SW480 (cell line): ENCODE measurements around the gene AMZ1.
"Not testable (repeated sequence)": the region's sequence is repeated elsewhere in the genome, so short reads cannot be mapped to it uniquely, and the experiment has no call there.

Experiments
- DNase-seq: peaks from one replicate; pipeline ENCODE4 v3.0.0-alpha.2; 2016; ENCODE audit warnings: low spot score

Gene AMZ1

DNA sequence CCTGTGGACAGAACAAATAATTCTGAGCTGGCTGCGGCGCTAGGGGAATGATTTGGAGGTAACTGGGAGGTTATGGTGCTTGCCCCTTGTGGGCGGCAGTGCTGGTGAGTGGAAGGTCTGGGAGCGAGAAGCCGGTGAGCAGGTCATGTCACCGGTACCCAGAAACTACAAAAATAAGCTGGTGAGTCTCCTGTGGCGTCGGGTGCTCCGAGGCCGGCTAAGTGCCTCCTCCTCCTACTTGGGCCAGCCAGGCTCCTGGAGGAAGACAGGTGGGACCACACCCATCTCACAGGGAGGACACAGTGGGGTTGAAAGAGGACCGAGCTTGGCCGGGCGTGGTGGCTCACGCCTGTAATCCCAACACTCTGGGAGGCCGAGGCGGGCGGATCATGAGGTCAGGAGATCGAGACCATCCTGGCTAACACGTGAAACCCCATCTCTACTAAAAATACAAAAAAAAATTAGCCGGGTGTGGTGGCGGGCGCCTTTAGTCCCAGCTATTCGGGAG lies 4.0 kb downstream of the AMZ1 start:
- DNase-seq = not testable (repeated sequence)

DNA sequence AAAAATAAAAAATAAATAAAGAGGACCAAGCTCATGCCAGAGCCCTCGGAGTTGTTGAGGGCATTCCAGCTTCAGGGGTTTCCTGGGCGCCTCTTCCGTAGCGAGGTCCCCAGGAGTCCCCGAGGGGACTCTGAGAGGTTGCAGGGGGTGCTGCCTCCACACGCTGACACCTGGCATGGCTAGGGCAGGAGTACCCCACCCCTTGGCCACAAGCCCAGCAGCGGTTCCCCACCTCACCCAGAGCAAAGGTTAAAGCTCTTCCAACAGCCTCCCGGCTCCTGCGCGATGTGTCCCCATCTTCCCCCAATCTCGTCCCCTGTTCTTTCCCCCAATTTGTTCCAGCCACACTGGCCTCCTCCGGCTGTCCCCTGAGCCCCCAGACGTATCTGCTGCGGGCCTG lies 4.5 kb downstream of the AMZ1 start:
- DNase-seq = no peak

DNA sequence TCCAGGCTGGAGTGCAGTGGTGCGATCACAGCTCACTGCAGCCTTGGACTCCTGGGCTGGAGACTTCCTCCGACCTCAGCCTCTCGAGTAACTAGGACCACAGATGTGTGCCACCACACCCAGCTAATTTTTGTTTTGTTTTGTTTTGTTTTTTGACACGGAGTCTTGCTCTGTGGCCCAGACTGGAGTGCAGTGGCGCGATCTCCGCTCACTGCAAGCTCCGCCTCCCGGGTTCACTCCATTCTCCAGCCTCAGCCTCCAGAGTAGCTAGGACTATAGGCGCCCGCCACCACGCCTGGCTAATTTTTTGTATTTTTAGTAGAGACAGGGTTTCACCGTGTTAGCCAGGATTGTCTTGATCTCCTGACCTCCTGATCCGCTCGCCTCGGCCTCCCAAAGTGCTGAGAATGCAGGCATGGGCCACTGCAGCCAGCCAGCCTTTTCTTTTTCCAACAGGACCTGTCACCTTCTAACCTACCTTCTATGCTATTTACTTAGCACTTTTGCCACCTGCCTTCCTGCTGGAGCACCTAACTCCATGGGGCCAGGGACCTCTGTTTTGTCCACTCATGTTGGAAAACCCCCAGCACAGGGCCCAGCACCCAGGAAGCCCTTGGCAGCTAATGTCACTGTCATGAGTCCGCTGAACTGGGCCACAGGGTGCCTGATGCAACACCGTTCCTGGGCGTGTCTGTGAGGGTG lies 5.6 kb downstream of the AMZ1 start:
- DNase-seq = peak; percentile 40

DNA sequence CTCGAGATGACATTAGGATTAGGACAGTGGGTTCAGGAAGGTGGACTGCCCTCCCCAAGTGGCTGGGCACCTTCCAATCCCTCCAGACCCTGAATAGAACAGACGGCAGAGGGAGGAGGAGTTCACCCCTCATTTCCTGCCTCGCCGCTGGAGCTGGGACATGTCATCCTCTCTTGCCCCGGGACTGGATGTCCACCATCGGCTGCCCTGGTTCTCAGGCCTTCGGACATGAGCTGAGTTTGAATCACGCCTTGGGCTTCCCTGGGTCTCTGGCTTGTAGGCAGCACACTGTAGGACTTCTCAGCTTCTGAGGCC lies 6.1 kb downstream of the AMZ1 start:
- DNase-seq = not testable (repeated sequence)

DNA sequence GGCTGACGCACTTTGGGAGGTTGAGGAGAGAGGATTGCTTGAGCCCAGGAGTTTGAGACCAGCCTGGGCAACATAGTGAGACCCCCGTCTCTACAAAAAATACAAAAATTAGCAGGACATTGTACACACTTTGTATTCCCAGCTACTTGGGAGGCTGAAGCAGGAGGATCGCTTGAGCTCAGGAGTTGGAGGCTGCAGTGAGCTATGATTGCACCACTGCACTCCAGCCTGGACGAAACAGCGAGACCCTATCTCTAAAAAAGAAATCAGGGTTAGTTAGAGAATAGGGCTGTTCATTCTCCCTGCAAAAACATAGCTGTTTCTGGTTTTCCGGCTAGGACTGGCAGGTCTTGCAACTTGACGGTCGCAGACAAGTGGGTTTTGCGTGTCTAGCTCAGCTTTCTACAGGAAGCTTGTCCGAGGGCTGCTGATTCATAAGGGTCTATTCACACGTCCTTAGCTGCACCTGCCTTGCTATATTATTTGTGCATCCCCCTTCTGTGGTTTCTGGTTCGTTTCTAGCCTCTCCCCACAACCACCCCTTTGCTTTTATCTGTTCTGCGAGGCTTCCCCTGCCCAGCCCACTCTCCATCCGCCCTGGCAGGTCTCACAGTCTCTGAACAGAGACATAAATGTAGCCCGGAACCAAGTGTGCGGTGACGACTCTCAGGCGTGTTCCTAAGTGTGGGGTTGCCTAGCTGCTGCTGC lies 10.7 kb downstream of the AMZ1 start:
- DNase-seq = peak; percentile 85

DNA sequence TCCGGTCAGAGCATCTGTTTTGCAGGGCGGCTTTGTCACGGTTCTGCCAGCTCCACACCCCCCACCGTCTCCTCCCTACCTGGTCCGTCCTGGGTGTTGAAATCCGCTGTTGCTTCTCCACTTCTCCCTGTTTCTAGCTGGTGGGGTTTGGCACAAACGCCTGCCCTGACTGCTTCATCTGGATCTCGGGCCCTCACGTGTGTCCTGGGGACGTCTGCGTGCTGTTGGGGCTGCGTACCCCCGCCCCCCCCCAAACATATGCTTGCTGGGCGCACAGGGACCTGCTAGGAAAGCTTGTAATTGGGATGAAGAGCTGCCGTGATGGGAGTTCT lies 11.3 kb downstream of the AMZ1 start:
- DNase-seq = no peak

DNA sequence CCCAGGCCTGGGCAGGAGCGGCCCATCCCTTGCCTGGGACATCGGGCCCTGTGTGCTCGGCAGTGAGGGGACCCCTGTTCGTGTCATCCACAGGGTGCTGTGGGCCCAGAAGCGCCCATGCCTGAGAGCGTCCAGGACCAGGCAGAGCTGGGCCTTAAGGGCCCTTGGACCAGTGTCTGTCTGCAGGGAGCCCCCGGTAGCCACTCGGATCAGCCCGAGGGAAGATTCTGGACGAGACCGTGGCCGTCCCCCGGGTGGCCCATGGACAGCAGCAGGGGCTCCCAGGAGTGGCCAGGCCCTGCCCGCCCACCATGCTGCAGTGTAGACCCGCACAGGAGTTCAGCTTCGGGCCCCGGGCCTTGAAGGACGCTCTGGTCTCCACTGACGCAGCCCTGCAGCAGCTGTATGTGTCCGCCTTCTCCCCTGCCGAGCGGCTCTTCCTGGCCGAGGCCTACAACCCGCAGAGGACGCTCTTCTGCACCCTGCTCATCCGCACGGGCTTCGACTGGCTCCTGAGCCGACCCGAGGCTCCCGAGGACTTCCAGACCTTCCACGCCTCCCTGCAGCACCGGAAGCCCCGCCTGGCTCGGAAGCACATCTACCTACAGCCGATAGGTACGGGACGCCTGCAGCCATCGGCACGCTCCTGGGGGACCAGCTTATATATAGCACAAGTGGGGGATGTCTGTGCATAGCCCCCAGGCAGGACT lies 12.3 kb downstream of the AMZ1 start:
- no peak for DNase-seq

DNA sequence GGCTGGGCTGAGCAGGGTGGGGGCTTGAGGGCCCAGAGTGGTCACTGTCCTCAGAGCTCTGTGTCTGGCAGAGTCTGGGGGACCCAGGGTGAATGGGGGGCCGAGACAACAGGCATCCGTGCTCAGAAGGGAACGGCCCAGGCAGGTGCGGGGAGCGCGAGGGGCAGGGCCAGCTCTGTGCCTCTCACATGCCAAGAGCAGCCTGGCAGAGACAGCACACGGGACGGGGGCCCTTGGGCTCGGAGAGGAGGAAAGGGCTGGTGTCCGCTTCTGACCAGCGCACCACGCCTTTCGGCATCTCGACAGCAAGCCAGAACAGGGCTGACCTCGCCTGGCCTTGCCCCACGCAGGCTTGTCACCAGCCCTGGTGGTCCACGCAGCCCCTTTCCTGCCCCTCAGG lies 13.4 kb downstream of the AMZ1 start:
- no peak for DNase-seq

DNA sequence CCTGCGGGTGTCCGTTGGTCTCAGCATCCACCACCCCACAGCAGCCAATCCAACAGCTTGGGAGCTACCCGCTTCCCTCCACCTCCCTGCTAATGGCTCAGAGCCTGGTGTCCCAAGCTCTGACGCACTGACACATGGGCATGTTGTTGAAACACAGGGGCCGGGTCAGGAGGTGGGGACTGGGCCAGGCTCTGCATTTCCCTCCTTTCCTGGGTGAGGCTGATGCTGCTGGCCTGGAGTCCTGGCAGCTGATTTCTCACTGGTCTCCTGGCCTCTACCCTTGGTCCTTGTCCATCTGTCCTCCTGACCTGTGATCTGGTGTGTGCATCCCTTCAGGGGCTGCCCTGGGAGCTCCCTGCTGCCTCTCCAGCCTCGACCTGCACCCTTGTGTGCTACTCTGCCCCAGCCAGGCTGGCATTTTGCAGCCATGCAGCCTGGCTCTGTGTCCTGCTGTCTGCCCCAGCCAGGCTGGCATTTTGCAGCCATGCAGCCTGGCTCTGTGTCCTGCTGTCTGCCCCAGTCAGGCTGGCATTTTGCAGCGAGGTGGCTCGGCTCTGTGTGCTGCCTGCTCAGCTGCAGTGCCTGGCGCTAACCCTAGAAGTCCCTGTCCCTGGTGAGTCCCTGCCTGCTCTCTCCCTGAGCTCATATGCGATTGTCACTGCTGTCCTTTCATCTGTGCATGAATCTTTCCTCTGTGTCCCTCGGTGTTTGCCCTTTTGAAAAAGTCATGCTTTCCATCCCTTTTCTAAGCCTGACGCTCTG lies 14.0 kb downstream of the AMZ1 start:
- no peak for DNase-seq

DNA sequence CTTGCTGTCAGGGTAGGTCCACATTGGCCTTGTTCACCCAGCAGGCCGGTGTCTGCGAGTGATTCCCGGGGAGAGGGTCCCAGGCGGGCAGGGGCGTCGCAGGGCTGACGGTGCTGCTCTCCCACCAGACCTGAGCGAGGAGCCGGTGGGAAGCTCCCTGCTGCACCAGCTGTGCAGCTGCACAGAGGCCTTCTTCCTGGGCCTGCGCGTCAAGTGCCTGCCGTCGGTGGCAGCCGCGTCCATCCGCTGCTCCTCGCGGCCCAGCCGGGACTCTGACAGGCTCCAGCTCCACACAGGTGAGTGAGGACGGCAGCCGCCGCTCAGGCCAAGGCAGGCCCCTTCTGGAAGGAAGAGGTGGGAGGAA lies 14.6 kb downstream of the AMZ1 start:
- no peak for DNase-seq

DNA sequence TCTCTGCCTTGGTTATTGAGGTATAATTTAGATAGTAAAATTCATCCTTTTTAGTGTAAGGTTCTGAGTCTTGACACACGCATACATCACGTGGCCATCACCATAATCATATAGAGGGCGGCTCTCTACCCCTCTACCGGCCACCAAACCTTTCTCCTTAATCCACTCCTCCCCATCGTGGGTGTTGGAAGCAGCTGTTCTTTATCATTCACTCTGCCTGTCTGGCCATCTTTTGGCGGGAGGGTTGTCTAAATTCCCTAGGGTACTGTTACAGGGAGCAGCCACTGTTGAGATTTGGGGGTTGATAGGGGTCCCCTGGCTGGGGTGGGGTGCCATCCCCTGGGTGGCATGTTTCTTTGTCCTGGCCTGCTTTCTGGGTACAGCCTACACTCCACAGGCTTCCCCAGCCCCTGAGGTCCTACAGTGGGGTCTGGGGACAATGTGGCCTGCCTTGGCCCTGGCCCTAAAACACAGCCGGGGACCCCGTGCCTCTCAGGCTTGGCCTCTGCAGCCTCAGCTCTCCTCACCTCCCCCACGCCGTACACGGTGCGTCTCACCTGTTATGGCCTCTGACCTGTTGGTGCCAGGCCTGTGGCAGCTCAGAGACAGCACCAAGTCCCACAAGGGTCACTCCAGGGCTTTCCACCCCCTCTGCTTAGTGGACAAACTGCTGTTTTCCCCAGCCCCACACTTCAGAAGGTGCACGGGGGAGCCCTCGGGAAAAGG lies 17.5 kb downstream of the AMZ1 start:
- DNase-seq = no peak

DNA sequence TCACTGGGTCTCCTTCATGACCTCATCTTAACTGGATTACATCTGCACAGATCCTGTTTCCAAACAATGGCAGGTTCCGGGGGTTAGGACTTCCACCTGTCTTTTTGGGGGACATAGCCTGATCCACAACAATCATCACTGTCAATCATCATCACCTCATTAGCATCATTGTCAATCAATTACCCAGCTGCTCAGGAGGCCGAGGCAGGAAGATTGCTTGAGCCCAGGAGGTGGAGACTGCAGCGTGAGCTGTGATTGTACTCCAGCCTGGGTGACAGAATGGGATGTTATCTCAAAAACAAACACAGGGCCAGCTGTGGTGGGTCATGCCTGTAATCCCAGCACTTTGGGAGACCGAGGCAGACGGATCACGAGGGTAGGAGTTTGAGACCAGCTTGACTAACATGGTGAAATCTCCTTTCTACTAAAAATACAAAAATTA lies 18.7 kb downstream of the AMZ1 start:
- DNase-seq = no peak

DNA sequence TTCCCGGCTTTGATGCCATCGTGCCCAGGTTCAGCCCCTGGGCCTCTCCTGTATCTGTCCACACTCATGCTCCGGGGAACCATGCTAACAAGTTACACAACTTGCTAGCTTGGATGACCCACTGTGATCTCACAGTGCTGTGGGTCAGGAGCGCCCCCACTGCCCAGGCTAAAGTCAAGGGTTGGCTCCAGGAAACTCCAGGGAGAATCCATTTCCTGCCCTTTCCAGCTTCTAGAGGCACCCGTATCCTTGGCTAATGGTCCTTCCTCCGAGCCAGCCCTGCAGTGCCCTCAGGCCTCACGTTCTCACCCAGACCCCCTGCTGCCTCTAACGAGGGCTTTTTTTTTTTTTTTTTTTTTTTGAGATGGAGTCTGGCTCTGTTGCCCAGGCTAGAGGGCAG lies 19.5 kb downstream of the AMZ1 start:
- no peak for DNase-seq

DNA sequence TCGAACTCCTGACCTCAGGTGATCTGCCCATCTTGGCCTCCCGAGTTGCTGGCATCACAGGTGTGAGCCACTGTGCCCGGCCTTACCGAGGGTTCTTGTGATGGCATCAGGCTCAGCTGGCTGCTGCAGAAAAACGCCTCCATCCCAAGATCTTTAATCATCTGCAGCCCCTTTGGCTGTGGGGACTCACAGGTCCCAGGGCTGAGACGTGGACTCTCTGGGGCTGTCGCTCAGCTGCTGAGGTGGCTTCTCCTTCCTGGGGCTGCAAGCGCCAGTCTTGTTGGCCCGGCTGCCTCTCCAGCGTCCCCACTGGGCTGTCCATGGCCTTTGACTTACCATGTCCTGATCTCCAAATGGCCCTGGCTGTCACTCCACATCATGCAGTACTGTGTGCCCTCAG lies 20.0 kb downstream of the AMZ1 start:
- no peak for DNase-seq

DNA sequence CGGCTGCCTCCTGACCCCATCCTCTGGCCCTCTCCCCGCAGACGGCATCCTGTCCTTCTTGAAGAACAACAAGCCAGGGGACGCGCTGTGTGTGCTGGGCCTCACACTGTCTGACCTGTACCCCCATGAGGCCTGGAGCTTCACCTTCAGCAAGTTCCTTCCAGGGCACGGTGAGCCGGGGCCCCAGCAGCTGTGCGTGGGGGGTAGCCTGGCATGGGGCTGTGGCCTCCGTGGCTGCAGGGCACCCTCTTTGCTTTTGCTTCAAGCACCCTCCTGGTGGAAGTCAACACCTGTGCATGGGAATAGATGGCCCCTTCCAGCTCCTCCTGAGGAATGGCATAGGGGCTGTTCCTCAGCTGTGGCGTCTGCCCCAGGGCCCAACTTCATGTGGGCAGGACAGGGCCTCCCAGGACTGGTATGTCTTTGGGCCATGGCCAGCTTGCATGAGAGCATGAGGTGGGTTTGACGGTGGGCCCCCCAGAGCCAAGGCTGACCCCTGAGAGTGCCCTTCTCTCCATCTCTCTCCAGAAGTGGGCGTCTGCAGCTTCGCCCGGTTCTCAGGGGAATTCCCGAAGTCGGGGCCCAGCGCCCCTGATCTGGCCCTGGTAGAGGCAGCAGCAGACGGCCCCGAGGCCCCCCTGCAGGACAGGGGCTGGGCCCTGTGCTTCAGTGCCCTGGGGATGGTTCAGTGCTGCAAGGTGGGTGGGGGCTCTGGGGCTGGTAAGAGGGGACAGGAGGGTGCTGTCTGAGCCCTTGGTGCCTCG lies 20.7 kb downstream of the AMZ1 start:
- no peak for DNase-seq

DNA sequence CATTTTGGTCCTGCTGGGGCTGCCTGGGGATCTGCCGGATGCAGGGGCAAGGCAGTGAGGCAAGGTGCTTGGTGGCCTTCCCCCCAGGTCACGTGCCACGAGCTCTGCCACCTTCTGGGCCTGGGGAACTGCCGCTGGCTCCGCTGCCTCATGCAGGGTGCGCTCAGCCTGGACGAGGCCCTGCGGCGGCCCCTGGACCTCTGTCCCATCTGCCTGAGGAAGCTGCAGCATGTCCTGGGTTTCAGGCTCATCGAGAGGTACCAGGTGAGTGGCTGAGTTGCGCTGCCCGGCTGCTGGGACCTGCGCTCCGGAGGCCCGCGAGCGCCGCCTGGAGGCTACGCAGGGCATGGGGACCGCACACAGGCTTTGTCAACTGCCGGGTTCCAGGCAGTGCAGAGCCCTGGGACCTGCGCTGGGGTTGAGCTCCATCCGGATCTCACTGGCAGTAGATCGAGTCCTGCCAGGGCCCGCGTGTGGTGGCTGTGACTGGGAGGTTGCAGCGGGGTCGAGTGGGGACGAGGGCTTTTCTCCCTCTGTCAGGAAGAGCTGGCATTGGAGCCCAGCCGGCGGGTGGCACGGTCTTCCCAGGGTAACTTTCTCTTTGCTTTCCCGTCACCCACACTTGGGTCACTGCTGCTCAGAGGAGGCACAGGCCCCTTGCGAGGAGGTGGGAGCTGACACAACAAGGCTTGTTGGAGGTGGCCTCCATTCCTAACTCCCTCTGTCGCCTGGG lies 21.7 kb downstream of the AMZ1 start:
- peak; percentile 64 for DNase-seq

DNA sequence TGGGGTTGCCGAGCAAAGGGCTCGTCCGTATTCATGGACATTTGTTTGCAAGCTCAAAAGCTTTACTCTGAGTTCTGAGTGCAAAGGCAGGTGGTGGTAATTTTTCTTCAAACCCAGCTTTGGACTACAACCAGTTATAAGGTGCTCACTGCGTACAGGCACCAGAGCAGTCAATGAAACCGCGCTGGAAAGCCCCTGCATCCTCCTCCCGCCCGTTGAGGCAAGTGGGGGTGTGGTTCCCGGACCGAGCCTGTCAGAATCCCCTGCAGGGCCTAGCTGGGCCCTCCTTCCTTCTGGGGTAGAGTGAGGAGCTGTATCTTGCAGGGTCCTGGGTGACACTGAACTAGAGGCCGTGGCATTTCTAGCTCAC lies 22.3 kb downstream of the AMZ1 start:
- no peak for DNase-seq

DNA sequence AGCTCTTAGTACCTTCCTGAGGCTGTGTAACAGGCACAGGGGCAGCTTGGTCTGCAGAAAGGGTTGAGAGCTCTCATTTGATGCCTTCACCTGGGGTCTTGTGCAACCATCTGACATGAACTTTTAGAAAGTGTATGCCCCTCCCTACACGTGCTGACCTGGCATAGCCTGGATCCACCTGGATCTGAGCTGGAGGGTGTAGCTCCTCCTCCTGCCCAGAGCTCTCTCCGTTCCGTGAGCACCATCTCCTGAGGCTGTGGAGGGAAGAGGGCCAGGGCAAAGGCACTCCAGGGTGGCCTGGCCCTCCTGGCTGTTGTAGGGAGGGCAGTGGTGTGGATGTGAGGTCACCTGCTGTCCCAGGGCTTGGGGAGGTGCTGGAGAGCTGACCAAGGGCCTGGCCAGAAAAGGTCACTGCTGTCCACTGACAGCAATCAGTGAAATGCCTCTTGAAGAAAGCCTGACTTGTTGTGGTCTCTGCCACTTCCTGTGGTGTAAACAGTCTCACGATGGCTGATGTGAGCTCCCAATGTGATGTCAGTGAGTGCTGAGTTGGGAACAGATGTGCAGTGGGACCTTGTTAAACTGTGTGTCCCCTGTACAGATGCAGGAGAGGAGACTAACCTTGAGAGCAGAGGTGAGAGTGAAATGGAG lies 23.0 kb downstream of the AMZ1 start:
- no peak for DNase-seq

DNA sequence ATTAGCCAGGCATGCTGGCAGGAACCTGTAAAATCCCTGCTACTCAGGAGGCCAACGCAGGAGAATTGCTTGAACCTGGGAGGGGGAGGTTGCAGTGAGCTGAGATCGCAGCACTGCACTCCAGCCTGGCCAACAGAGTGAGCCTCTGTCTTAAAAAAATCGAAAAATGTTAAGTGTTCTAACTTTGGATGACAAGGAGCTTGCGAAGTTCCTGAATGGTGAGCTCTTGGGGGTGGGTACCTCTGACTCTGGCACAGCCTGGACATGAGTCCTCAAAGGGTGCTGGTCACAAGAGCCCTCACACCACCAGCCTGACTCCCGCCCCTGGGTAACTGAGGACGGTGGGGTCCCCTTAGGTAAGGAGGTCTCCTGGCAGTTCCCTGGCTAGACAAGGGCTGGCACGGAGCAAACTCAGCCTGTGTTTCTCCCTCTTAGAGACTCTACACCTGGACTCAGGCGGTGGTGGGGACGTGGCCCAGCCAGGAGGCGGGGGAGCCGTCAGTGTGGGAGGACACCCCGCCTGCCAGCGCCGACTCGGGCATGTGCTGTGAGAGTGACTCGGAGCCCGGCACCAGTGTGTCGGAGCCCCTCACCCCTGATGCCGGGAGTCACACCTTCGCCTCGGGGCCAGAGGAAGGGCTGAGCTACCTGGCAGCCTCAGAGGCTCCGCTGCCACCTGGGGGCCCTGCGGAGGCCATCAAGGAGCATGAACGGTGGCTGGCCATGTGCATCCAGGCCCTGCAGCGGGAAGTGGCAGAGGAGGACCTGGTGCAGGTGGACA lies 24.1 kb downstream of the AMZ1 start:
- no peak for DNase-seq
